ENCODE measurements around the gene GNG7.

GRCh38 chr19:2743099-2743498 is 40.6 kb upstream of the GNG7 start:
- TF ChIP-seq, protein P1, sequence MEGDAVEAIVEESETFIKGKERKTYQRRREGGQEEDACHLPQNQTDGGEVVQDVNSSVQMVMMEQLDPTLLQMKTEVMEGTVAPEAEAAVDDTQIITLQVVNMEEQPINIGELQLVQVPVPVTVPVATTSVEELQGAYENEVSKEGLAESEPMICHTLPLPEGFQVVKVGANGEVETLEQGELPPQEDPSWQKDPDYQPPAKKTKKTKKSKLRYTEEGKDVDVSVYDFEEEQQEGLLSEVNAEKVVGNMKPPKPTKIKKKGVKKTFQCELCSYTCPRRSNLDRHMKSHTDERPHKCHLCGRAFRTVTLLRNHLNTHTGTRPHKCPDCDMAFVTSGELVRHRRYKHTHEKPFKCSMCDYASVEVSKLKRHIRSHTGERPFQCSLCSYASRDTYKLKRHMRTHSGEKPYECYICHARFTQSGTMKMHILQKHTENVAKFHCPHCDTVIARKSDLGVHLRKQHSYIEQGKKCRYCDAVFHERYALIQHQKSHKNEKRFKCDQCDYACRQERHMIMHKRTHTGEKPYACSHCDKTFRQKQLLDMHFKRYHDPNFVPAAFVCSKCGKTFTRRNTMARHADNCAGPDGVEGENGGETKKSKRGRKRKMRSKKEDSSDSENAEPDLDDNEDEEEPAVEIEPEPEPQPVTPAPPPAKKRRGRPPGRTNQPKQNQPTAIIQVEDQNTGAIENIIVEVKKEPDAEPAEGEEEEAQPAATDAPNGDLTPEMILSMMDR (IDR thresholded peaks at IDR 0.05; ENCODE audit: borderline replicate concordance, extremely low read depth, low read length, poor library complexity, severe bottlenecking) = no peak
- no peak for TF ChIP-seq EZH2 (IDR thresholded peaks at IDR 0.05; ENCODE audit: borderline replicate concordance, low read depth, low read length, severe bottlenecking)
